GM12875 (cell line): ENCODE results near the gene MSI2.

Source experiments
- H3K4me3 ChIP-seq: one replicate; pipeline ENCODE4 v1.5.1; 2011; ENCODE audit warnings: low read depth, low read length, control low read depth
- CTCF ChIP-seq: IDR thresholded peaks from 2 replicates; pipeline ENCODE4 v1.5.1; 2011; ENCODE audit warnings: low read depth, mild to moderate bottlenecking, control low read depth, inconsistent platforms, low read length, moderate library complexity, borderline replicate concordance; ENCODE audit not compliant: insufficient read depth

The MSI2 gene

GRCh38 chr17:57569853-57570252 lies 313.5 kb downstream of the MSI2 start:
- TF ChIP-seq CTCF: no peak

GRCh38 chr17:57570724-57571344 lies 314.5 kb downstream of the MSI2 start:
- TF ChIP-seq CTCF: no peak
- H3K4me3 ChIP-seq: no peak overlapping the region

More at GRCh38 chr17:57569853-57570252, 313.5 kb downstream of the MSI2 start:
- H3K4me3 ChIP-seq: no peak overlapping the region

- no peak overlapping the region for H3K4me3 ChIP-seq
- no peak for TF ChIP-seq CTCF
These were observed 315.7 kb downstream of the MSI2 start for GRCh38 chr17:57572062-57572461.

GRCh38 chr17:57572600-57572999 lies 316.3 kb downstream of the MSI2 start:
- no peak for TF ChIP-seq CTCF
- no peak overlapping the region for H3K4me3 ChIP-seq

- TF ChIP-seq CTCF: no peak
- H3K4me3 ChIP-seq: no peak overlapping the region
These were observed 317.8 kb downstream of the MSI2 start for GRCh38 chr17:57574040-57574513.

GRCh38 chr17:57576744-57577143 lies 320.4 kb downstream of the MSI2 start:
- no peak for TF ChIP-seq CTCF
- no peak overlapping the region for H3K4me3 ChIP-seq
